B cell (primary cell): ENCODE measurements around the gene ARL11. TPM values are rescaled to one million over a fixed set of nuclear protein-coding genes. Genes with fewer than 3 reads are reported as not detected.

ENCODE experiments used
- ATAC-seq: fragments of 200-7000 bp; cut with Tn5 transposase; one replicate; pipeline ENCODE4 v1.10.0; 2021; ENCODE audit warnings: low read depth, mild to moderate bottlenecking, moderate number of reproducible peaks, moderate library complexity
- CTCF ChIA-PET: fragments of 350-600 bp; sonication (Branson Sonifier 250); formaldehyde crosslinking; loops from one replicate; lab custom pipeline; 2021; ENCODE audit warnings: antibody characterized with exemption, inconsistent platforms; lab: Charles Lee
- POLR2A ChIA-PET: fragments of 350-600 bp; sonication (Branson Sonifier 250); formaldehyde crosslinking; loops from one replicate; lab custom pipeline; 2021; ENCODE audit warnings: antibody characterized with exemption; lab: Charles Lee
- DNase-seq: peaks from one replicate; pipeline ENCODE4 v3.0.0; 2013
- H2AFZ ChIP-seq: 2 replicates; pipeline ENCODE4 v1.6.1; 2012; ENCODE audit warnings: mild to moderate bottlenecking, low read depth, low read length; ENCODE audit not compliant: insufficient read depth, poor library complexity, severe bottlenecking
- H3K27ac ChIP-seq, 2 donors: 1 replicate in 1 of 2; 2 replicates in 1 of 2; pipeline ENCODE4 v1.5.1; 2012 to 2013; ENCODE audit warnings: low read length in 2 of 2, mild to moderate bottlenecking in 2 of 2, moderate library complexity in 1 of 2
- H3K27me3 ChIP-seq, 4 experiments: fragments of 200-600 bp in 1 of 4; sonication (generic) in 1 of 4; replicated peaks in 1 of 4; 1 replicate in 2 of 4; 2 replicates in 2 of 4; pipeline versions ENCODE4 v1.6.1 to v1.7.0; 2013 to 2016; ENCODE audit warnings: low read length in 3 of 4, mild to moderate bottlenecking in 2 of 4, mixed read lengths in 1 of 4, moderate library complexity in 1 of 4; ENCODE audit not compliant: insufficient read depth in 4 of 4, control insufficient read depth in 3 of 4; ENCODE audit errors: control extremely low read depth in 1 of 4
- H3K36me3 ChIP-seq, 2 experiments: replicated peaks in 1 of 2; 1 replicate in 1 of 2; 2 replicates in 1 of 2; pipeline versions ENCODE4 v1.6.1 to v1.7.1; 2013; ENCODE audit warnings: low read length in 1 of 2; ENCODE audit not compliant: insufficient read depth in 2 of 2, control insufficient read depth in 1 of 2; ENCODE audit errors: control extremely low read depth in 1 of 2, extremely low read depth in 1 of 2
- H3K4me1 ChIP-seq, 2 donors: fragments of 200-600 bp in 1 of 2; sonication (generic) in 1 of 2; 1 replicate in 1 of 2; 2 replicates in 1 of 2; pipeline versions ENCODE4 v1.5.1 to v1.6.1; 2013 to 2017; ENCODE audit warnings: low read length in 2 of 2; ENCODE audit not compliant: control insufficient read depth in 2 of 2, insufficient read depth in 2 of 2
- H3K4me2 ChIP-seq: replicated peaks from 2 replicates; pipeline ENCODE3; 2012; ENCODE audit warnings: mild to moderate bottlenecking, low read depth, low read length; ENCODE audit not compliant: poor library complexity, severe bottlenecking
- H3K4me3 ChIP-seq, 5 experiments: fragments of 200-600 bp in 1 of 5; sonication (generic) in 1 of 5; 1 replicate in 3 of 5; 2 replicates in 2 of 5; pipeline versions ENCODE4 v1.5.1 to v1.7.0; 2011 to 2016; ENCODE audit warnings: low read length in 4 of 5, mild to moderate bottlenecking in 4 of 5, low read depth in 2 of 5, control low read depth in 1 of 5, moderate library complexity in 1 of 5; ENCODE audit not compliant: insufficient read depth in 1 of 5; ENCODE audit errors: control extremely low read depth in 1 of 5, extremely low read depth in 1 of 5
- H3K79me2 ChIP-seq: fragments of 200-600 bp; sonication (generic); one replicate; pipeline ENCODE4 v1.6.0; 2016; ENCODE audit warnings: low read length; ENCODE audit not compliant: control insufficient read depth, insufficient read depth
- H3K9ac ChIP-seq: fragments of 200-600 bp; sonication (generic); 2 replicates; pipeline ENCODE4 v1.6.1; 2017; ENCODE audit warnings: mild to moderate bottlenecking, low read length, moderate library complexity
- H3K9me3 ChIP-seq, 3 donors: one replicate each; pipeline versions ENCODE4 v1.6.1 to v1.7.1; 2013; ENCODE audit warnings: low read length in 2 of 3; ENCODE audit not compliant: control insufficient read depth in 2 of 3, insufficient read depth in 1 of 3; ENCODE audit errors: control extremely low read depth in 1 of 3
- H4K20me1 ChIP-seq: 2 replicates; pipeline ENCODE4 v1.6.0; 2012; ENCODE audit warnings: mild to moderate bottlenecking, low read length; ENCODE audit not compliant: insufficient read depth, control insufficient read depth, poor library complexity, severe bottlenecking
- H3K27ac Mint-ChIP-seq: one replicate; pipeline ENCODE4 v1.8.0; 2021; ENCODE audit warnings: mixed read lengths
- H3K27me3 Mint-ChIP-seq: one replicate; pipeline ENCODE4 v1.8.0; 2021; ENCODE audit warnings: mixed read lengths
- H3K4me1 Mint-ChIP-seq: one replicate; pipeline ENCODE4 v1.8.0; 2021; ENCODE audit warnings: mixed read lengths
- H3K4me3 Mint-ChIP-seq: one replicate; pipeline ENCODE4 v1.8.0; 2021; ENCODE audit warnings: mixed read lengths
- H3K9me3 Mint-ChIP-seq: one replicate; pipeline ENCODE4 v1.8.0; 2022; ENCODE audit warnings: mixed read lengths; ENCODE audit not compliant: insufficient read depth
- EZH2 ChIP-seq: IDR thresholded peaks from 2 replicates; pipeline ENCODE4 v1.6.1; 2012; ENCODE audit warnings: borderline replicate concordance, low read depth, mild to moderate bottlenecking, moderate library complexity, low read length; ENCODE audit not compliant: insufficient read depth, poor library complexity, severe bottlenecking
- WGBS: methylation state at CpG from one replicate; pipeline ENCODE4 v1.1.5; 2013; ENCODE audit warnings: missing lambda C conversion rate; ENCODE audit not compliant: insufficient coverage; 5-methylcytosine and 5-hydroxymethylcytosine counted together
- intact Hi-C: fragments of 100-400 bp; cut with micrococcal nuclease; formaldehyde crosslinking; loops from one replicate; pipeline ENCODE4 v1.10.0; 2022
- polyA plus RNA-seq: library from polyadenylated mRNA; depleted of rRNA; stranded (reverse); fragments of >200 nt; gene quantifications from 2 replicates; pipeline ENCODE4 v1.2.3, GENCODE V29; 2012
- total RNA-seq, 2 donors: library from RNA; stranded (reverse); fragments of 120-200 nt in 1 of 2; gene quantifications; 1 replicate in 1 of 2; 2 replicates in 1 of 2; pipeline versions ENCODE4 v1.2.3 to v1.2.4, GENCODE V29; 2013 to 2022
- TF ChIP-seq, protein P1 (sequence below): fragments of 200-600 bp; IDR thresholded peaks from one replicate; pipeline ENCODE4 v1.8.0; 2022; ENCODE audit warnings: antibody characterized with exemption, mild to moderate bottlenecking

The ARL11 gene
- total and polyA plus RNA-seq, 2 donors (not counting 1 experiment from before 2014, with no cell fraction given), result 5.8 to 21.4 TPM

DNA sequence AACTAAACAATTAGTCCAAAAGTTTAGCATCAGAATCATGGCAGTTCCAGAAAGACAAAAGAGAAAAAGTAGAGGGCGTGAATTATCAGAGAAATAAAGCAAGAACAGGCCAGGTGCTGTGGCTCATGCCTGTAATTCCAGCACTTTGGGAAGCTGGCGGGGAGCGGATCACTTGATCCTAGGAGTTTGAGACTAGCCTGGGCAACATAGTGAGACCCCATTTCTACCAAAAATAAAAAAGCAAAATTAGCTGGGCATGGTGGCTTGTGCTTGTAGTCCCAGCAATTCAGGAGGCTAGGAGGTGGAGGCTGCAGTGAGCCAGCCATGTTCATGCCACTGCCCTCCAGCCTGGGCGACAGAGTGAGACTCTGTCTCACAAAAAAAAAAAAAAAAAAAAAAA, 18.4 kb downstream of the ARL11 start:
- Histone ChIP-seq H3K27ac (no peak overlapping the region), H3K36me3 (no peaks in the 10 kb centered on the region), H3K9ac (no peak overlapping the region), H3K4me2 (no peak overlapping the region), H3K79me2 (no peaks in the 10 kb centered on the region), H3K4me3 (no peak overlapping the region), H2AFZ (no peak overlapping the region), H3K9me3 (no peaks in the 10 kb centered on the region), H3K4me1 (peaks cover 13 to 16% of the 10 kb centered on the region in 2 donors), H3K27me3 (no peaks in the 10 kb centered on the region), H4K20me1 (no peaks in the 10 kb centered on the region)
- no peak overlapping the region for H3K27ac Mint-ChIP-seq
- no peaks in the 10 kb centered on the region for H3K27me3 Mint-ChIP-seq
- peaks cover 30% of the 10 kb centered on the region for H3K4me1 Mint-ChIP-seq
- TF ChIP-seq, protein P1, sequence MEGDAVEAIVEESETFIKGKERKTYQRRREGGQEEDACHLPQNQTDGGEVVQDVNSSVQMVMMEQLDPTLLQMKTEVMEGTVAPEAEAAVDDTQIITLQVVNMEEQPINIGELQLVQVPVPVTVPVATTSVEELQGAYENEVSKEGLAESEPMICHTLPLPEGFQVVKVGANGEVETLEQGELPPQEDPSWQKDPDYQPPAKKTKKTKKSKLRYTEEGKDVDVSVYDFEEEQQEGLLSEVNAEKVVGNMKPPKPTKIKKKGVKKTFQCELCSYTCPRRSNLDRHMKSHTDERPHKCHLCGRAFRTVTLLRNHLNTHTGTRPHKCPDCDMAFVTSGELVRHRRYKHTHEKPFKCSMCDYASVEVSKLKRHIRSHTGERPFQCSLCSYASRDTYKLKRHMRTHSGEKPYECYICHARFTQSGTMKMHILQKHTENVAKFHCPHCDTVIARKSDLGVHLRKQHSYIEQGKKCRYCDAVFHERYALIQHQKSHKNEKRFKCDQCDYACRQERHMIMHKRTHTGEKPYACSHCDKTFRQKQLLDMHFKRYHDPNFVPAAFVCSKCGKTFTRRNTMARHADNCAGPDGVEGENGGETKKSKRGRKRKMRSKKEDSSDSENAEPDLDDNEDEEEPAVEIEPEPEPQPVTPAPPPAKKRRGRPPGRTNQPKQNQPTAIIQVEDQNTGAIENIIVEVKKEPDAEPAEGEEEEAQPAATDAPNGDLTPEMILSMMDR, result no peak
- no peak for TF ChIP-seq EZH2
- ATAC-seq (no peak), DNase-seq (no peak)
- H3K4me3 Mint-ChIP-seq, result no peak overlapping the region
- H3K9me3 Mint-ChIP-seq, result no peaks in the 10 kb centered on the region
- intact Hi-C loops, result no loop called here
- 100% methylated on average over 1 of the region's 4 CpGs for WGBS
- CTCF ChIA-PET, result no interaction called here
- POLR2A ChIA-PET, result no interaction called here

DNA sequence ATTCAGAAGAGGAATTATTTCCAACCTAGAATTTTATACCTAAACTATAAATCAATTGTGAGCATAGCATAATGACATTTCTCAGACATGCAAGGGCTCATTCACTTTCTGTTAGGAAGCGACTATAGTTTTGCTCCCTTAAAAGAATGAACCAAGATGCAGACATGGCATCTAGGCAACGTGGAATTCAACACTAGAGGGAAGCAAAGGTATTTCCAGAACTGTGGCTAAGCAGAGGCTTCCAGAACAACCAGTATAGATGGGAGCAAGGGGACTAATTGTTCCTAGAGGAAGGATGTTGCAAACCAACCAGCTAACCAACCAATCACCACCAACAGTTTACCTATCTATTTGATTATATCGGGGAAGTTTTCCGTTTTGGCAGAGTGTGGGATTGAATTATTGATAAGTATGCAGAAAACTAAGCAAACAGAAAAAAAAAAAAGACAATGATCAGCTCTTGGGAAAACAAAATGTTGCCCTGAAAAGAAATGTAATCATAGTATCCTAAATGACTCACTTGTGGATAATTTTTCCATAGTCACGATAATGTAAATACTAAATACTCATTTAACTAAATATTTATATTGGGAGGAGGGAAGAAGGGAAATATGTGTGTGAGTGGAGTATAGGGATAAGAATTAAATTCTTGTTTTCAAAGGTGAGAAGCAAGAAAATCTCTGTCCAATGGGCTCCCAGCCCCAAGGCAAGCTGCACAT, 21.1 kb downstream of the ARL11 start:
- ChIA-PET CTCF (no interaction called here), POLR2A (no interaction called here)
- Histone ChIP-seq H3K36me3 (no peaks in the 10 kb centered on the region), H3K27me3 (no peaks in the 10 kb centered on the region), H3K9me3 (no peaks in the 10 kb centered on the region), H3K4me3 (no peak overlapping the region), H3K4me1 (peaks cover 0 to 4% of the 10 kb centered on the region in 2 donors), H3K27ac (no peak overlapping the region), H3K4me2 (no peak overlapping the region), H3K9ac (no peak overlapping the region), H3K79me2 (no peaks in the 10 kb centered on the region), H2AFZ (no peak overlapping the region), H4K20me1 (no peaks in the 10 kb centered on the region)
- H3K27ac Mint-ChIP-seq, result no peak overlapping the region
- WGBS, result 83% methylated on average over 1 of the region's 5 CpGs
- H3K4me3 Mint-ChIP-seq, result no peak overlapping the region
- intact Hi-C loops, result no loop called here
- H3K9me3 Mint-ChIP-seq, result no peaks in the 10 kb centered on the region
- DNase-seq (no peak), ATAC-seq (no peak)
- TF ChIP-seq EZH2, result no peak
- TF ChIP-seq, protein P1, result no peak
- H3K27me3 Mint-ChIP-seq, result no peaks in the 10 kb centered on the region
- peaks cover 22% of the 10 kb centered on the region for H3K4me1 Mint-ChIP-seq
